Measurements from ENCODE around the gene PADI1. TPM values are rescaled to one million over a fixed set of nuclear protein-coding genes. Genes with fewer than 3 reads are reported as not detected.

PADI1 gene
- total RNA-seq, 4 donors from 2014 or later = not detected

GRCh38 chr1:17167041-17167785, 37.7 kb upstream of the PADI1 start:
- no peak for DNase-seq
- TF ChIP-seq CTCF (IDR thresholded peaks at IDR 0.05) (no peak), POLR2A (IDR thresholded peaks at IDR 0.05) (no peak)
- no peaks in the 10 kb centered on the region for H3K36me3 ChIP-seq
- H3K4me3 ChIP-seq = no peak overlapping the region
- no peaks in the 10 kb centered on the region for H3K27me3 ChIP-seq
- H3K4me1 ChIP-seq = no peaks in the 10 kb centered on the region
- no peak overlapping the region for H3K27ac ChIP-seq
- no peaks in the 10 kb centered on the region for H3K9me3 ChIP-seq

- no peaks in the 10 kb centered on the region for H3K9me3 ChIP-seq
- no peaks in the 10 kb centered on the region for H3K27me3 ChIP-seq
- no peak overlapping the region for H3K4me3 ChIP-seq
- no peak for TF ChIP-seq POLR2A (IDR thresholded peaks at IDR 0.05)
- no peak for TF ChIP-seq CTCF (IDR thresholded peaks at IDR 0.05)
- no peaks in the 10 kb centered on the region for H3K4me1 ChIP-seq
- no peak for DNase-seq
- no peak overlapping the region for H3K27ac ChIP-seq
- H3K36me3 ChIP-seq = no peaks in the 10 kb centered on the region
These were observed 37.2 kb upstream of the PADI1 start for GRCh38 chr1:17167786-17168090.

- no peak overlapping the region for H3K4me3 ChIP-seq
These were observed 36.6 kb upstream of the PADI1 start for GRCh38 chr1:17168091-17168876.

GRCh38 chr1:17170571-17170970, 34.4 kb upstream of the PADI1 start:
- no peak for TF ChIP-seq CTCF (IDR thresholded peaks at IDR 0.05)
- no peak for TF ChIP-seq POLR2A (IDR thresholded peaks at IDR 0.05)
- no peaks in the 10 kb centered on the region for H3K4me1 ChIP-seq
- no peaks in the 10 kb centered on the region for H3K27me3 ChIP-seq
- H3K27ac ChIP-seq = no peak overlapping the region
- DNase-seq = no peak
- H3K36me3 ChIP-seq = no peaks in the 10 kb centered on the region
- H3K4me3 ChIP-seq = no peak overlapping the region
- H3K9me3 ChIP-seq = no peaks in the 10 kb centered on the region

More at GRCh38 chr1:17168091-17168876, 36.6 kb upstream of the PADI1 start:
- H3K27me3 ChIP-seq = no peaks in the 10 kb centered on the region
- DNase-seq = no peak
- no peaks in the 10 kb centered on the region for H3K9me3 ChIP-seq
- H3K36me3 ChIP-seq = no peaks in the 10 kb centered on the region
- H3K4me1 ChIP-seq = no peaks in the 10 kb centered on the region
- TF ChIP-seq CTCF (IDR thresholded peaks at IDR 0.05) = no peak
- no peak for TF ChIP-seq POLR2A (IDR thresholded peaks at IDR 0.05)
- H3K27ac ChIP-seq = no peak overlapping the region

- TF ChIP-seq POLR2A (IDR thresholded peaks at IDR 0.05) (no peak), CTCF (IDR thresholded peaks at IDR 0.05) (no peak)
- Histone ChIP-seq H3K4me1 (no peaks in the 10 kb centered on the region), H3K36me3 (no peaks in the 10 kb centered on the region), H3K9me3 (no peaks in the 10 kb centered on the region), H3K27me3 (no peaks in the 10 kb centered on the region), H3K4me3 (no peak overlapping the region), H3K27ac (no peak overlapping the region)
- DNase-seq = no peak
These were observed 31.7 kb upstream of the PADI1 start for GRCh38 chr1:17173217-17173616.
